Smooth muscle cell (in vitro differentiated cells): Measurements from ENCODE around the gene ADAMTS1. TPM values are rescaled to one million over a fixed set of nuclear protein-coding genes. Genes with fewer than 3 reads are reported as not detected.
A peak's percentile ranks its signal among the peaks of the same experiment; 100 is the strongest.

Experiments used
- DNase-seq: peaks from one replicate; lab custom pipeline; 2025; ENCODE audit not compliant: unreplicated experiment; lab: John Stamatoyannopoulos, UW
- H2AFZ ChIP-seq: fragments of 200-600 bp; sonication (generic); 2 replicates; pipeline ENCODE4 v1.6.0; 2016; ENCODE audit warnings: antibody characterized with exemption, low read depth, mild to moderate bottlenecking
- H3F3A ChIP-seq: fragments of 200-600 bp; sonication (generic); 2 replicates; pipeline ENCODE4 v1.6.0; 2017; ENCODE audit warnings: antibody characterized with exemption, low read depth
- H3K27ac ChIP-seq: fragments of 200-600 bp; sonication (generic); 2 replicates; pipeline ENCODE4 v1.5.1; 2016; ENCODE audit warnings: low read depth, mild to moderate bottlenecking
- H3K27me3 ChIP-seq: fragments of 200-600 bp; sonication (generic); 2 replicates; pipeline ENCODE4 v1.6.1; 2016; ENCODE audit warnings: low read depth, mild to moderate bottlenecking
- H3K36me3 ChIP-seq: fragments of 200-600 bp; sonication (generic); 2 replicates; pipeline ENCODE4 v1.5.1; 2016; ENCODE audit warnings: low read depth
- H3K4me1 ChIP-seq: fragments of 200-600 bp; sonication (generic); 2 replicates; pipeline ENCODE4 v1.5.1; 2016; ENCODE audit warnings: low read depth
- H3K4me2 ChIP-seq: fragments of 200-600 bp; sonication (generic); 2 replicates; pipeline ENCODE4 v1.6.0; 2016; ENCODE audit warnings: mild to moderate bottlenecking
- H3K4me3 ChIP-seq: fragments of 200-600 bp; sonication (generic); 2 replicates; pipeline ENCODE4 v1.5.1; 2016; ENCODE audit warnings: mild to moderate bottlenecking
- H3K79me2 ChIP-seq: fragments of 200-600 bp; sonication (generic); 2 replicates; pipeline ENCODE4 v1.6.0; 2016; ENCODE audit warnings: low read depth, mild to moderate bottlenecking
- H3K9ac ChIP-seq: fragments of 200-600 bp; sonication (generic); 2 replicates; pipeline ENCODE4 v1.6.0; 2016; ENCODE audit warnings: low read depth
- H3K9me3 ChIP-seq: fragments of 200-600 bp; sonication (generic); replicated peaks from 2 replicates; pipeline ENCODE4 v1.5.1; 2016; ENCODE audit warnings: low read depth
- H4K20me1 ChIP-seq: fragments of 200-600 bp; sonication (generic); 2 replicates; pipeline ENCODE4 v1.6.0; 2016; ENCODE audit warnings: low read depth
- WGBS: methylation state at CpG from one replicate; pipeline ENCODE4 v1.1.7; 2016; ENCODE audit warnings: low lambda C conversion rate; 5-methylcytosine and 5-hydroxymethylcytosine counted together
- polyA plus RNA-seq: library from polyadenylated mRNA; unstranded; fragments of >200 nt; fragmentation: Nextera tagmentation; extraction: Ambion mirVana; gene quantifications from 2 replicates; pipeline ENCODE4 v1.2.1, GENCODE V29; 2016
- total RNA-seq: library from RNA; depleted of rRNA; stranded (reverse); fragments of >200 nt; gene quantifications from 2 replicates; pipeline ENCODE4 v1.2.3, GENCODE V29; 2014
- TF ChIP-seq, protein P1 (sequence below): fragments of 200-600 bp; sonication (generic); IDR thresholded peaks from 2 replicates; pipeline ENCODE4 v1.5.1; 2017; ENCODE audit warnings: borderline replicate concordance, mild to moderate bottlenecking, antibody characterized with exemption; ENCODE audit not compliant: insufficient read depth, poor library complexity, severe bottlenecking

Gene ADAMTS1
- total and polyA plus RNA-seq, 2 experiments from 2014 or later: 181 to 264 TPM

DNA sequence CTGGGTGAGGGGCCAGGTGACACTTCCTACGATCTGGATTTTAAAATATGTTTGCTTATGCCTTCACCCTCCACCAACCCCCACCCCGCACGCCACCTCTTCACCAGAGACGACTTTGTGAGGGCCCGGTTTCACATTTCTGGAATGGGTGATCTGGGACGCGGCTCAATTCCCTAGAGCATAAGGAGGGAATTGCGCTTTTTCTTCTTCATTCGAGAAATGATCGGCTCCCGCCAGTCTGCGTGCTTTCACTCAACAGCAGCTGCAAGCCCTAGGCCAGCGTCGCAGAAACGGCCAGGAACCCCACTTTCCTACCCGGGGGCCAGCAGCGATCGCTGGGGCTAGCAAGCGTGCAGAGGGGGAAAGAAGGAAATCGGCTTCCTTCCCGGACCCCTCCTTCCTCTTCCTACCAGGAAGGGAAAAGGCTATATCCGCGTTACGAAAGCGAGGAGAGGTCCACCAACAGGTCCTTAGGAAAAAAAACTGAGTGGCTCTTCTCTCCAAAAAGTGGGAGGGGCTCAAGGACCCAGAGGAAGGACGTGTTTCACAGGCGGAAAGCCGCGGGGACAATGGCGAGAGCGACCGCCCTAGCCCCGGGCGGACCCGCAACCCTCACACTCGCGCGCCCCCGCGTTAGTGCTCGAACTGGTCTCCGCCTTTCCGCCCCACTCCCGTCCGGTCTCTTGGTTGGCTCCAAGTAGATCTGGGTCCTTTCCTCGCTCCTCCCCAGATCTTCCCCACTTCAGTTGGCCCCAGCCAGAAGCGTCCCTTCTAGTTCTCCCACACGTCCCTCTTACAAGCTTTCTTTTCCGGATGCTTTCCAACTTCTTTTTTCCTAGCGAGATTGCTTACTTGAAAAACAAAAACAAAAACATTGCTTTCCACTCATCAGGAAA, 1.1 kb upstream of the ADAMTS1 start:
- H3K4me2 ChIP-seq: peak overlapping the region; percentile 98
- H3K36me3 ChIP-seq: peaks cover 3% of the 10 kb centered on the region
- H3K9ac ChIP-seq: peak overlapping the region; percentile 85
- peaks cover 24% of the 10 kb centered on the region for H3K79me2 ChIP-seq
- H3F3A ChIP-seq: peaks cover 37% of the 10 kb centered on the region
- H3K4me1 ChIP-seq: peaks cover 8% of the 10 kb centered on the region
- H3K4me3 ChIP-seq: peak overlapping the region; percentile 87
- peak overlapping the region; percentile 90 for H3K27ac ChIP-seq
- H3K27me3 ChIP-seq: no peaks in the 10 kb centered on the region
- peak overlapping the region; percentile 83 for H2AFZ ChIP-seq
- under 1% methylated on average over 50 of the region's 50 CpGs for WGBS
- TF ChIP-seq, protein P1, sequence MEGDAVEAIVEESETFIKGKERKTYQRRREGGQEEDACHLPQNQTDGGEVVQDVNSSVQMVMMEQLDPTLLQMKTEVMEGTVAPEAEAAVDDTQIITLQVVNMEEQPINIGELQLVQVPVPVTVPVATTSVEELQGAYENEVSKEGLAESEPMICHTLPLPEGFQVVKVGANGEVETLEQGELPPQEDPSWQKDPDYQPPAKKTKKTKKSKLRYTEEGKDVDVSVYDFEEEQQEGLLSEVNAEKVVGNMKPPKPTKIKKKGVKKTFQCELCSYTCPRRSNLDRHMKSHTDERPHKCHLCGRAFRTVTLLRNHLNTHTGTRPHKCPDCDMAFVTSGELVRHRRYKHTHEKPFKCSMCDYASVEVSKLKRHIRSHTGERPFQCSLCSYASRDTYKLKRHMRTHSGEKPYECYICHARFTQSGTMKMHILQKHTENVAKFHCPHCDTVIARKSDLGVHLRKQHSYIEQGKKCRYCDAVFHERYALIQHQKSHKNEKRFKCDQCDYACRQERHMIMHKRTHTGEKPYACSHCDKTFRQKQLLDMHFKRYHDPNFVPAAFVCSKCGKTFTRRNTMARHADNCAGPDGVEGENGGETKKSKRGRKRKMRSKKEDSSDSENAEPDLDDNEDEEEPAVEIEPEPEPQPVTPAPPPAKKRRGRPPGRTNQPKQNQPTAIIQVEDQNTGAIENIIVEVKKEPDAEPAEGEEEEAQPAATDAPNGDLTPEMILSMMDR: no peak
- peaks cover 38% of the 10 kb centered on the region for H4K20me1 ChIP-seq
- H3K9me3 ChIP-seq: no peaks in the 10 kb centered on the region
- DNase-seq: peak; percentile 61

DNA sequence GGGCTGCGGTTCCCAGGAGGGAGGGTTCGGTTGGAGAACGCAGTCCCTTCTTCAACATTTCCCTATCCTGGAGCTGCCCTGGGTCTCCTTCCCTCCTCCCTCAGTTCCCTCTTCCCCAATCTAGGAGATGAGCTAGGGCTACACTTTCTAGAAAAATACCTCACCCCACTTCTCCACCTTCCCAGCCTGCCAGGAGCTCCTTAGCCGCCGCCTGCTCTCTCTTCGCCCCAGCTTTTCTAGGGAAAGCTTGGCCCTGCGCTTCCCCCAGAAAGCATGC, 488 bp upstream of the ADAMTS1 start:
- TF ChIP-seq, protein P1: no peak
- WGBS: 1% methylated on average over 5 of the region's 7 CpGs
- Histone ChIP-seq H3K27ac (peak overlapping the region; percentile 90), H3K36me3 (peaks cover 3% of the 10 kb centered on the region), H3K4me3 (peak overlapping the region; percentile 87), H3K27me3 (no peaks in the 10 kb centered on the region), H3K4me1 (peaks cover 8% of the 10 kb centered on the region), H3K4me2 (peak overlapping the region; percentile 98), H4K20me1 (peaks cover 44% of the 10 kb centered on the region), H3F3A (peaks cover 42% of the 10 kb centered on the region), H3K9ac (peak overlapping the region; percentile 85), H2AFZ (peak overlapping the region; percentile 30), H3K9me3 (no peaks in the 10 kb centered on the region), H3K79me2 (peaks cover 26% of the 10 kb centered on the region)
- DNase-seq: no peak

DNA sequence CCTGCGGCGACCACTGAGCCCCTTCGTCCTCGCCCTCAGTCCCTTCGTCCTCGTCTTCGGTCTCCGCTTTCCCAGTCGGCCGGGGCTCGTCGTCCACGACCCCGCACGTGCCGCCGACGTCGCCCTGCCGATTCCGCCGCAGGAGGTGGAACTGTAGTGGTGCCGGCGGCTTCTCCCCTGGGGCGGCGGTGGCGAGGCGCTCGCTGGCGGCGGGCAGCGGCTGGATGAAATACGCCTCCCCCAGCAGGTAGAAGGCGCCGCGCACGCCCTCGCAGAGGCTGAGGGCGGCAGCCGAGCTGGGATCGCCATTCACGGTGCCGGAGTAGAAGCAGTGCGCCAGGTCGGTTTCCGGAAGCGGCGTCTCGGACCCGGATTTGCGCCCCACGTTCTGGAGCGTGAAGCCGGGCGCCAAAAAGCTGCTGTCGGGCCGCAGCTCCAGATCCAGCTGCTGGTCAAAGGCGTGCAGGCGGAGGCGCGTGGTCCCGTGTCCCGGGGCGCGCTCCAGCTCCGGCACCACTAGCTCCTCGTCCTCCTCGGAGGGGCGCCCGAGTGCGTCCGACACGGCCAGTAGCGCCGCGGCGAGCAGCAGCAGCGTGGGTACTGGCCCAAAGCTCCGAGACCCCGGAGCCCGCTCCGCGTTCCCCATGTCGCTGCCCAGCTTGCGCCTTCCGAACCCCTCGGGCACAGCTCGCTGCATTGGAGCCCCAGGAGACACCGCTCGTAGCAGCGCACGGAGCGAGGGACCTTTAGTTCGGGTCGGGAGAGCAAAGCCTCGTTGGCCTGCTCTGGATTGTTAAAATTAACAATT, 747 bp downstream of the ADAMTS1 start:
- TF ChIP-seq, protein P1: no peak
- 1% methylated on average over 95 of the region's 96 CpGs for WGBS
- peaks cover 53% of the 10 kb centered on the region for H3F3A ChIP-seq
- H3K27me3 ChIP-seq: no peaks in the 10 kb centered on the region
- H4K20me1 ChIP-seq: peaks cover 57% of the 10 kb centered on the region
- H3K9ac ChIP-seq: peak overlapping the region; percentile 85
- peaks cover 26% of the 10 kb centered on the region for H3K79me2 ChIP-seq
- peaks cover 2% of the 10 kb centered on the region for H3K4me1 ChIP-seq
- peaks cover 16% of the 10 kb centered on the region for H3K36me3 ChIP-seq
- H3K9me3 ChIP-seq: no peaks in the 10 kb centered on the region
- peak overlapping the region; percentile 90 for H3K27ac ChIP-seq
- DNase-seq: peak; percentile 44
- H2AFZ ChIP-seq: peak overlapping the region; percentile 36
- peak overlapping the region; percentile 87 for H3K4me3 ChIP-seq
- peak overlapping the region; percentile 98 for H3K4me2 ChIP-seq
